OCI-LY1 (cell line): ENCODE measurements around the gene NFASC.

ENCODE experiments used
- EZH2 ChIP-seq: fragments of 200-600 bp; sonication (generic), shearing (Covaris generic); IDR thresholded peaks from 2 replicates; pipeline ENCODE4 v1.8.0; 2017; ENCODE audit warnings: borderline replicate concordance, mixed run types, mild to moderate bottlenecking, antibody characterized with exemption, low read length, moderate library complexity, mixed read lengths
- TF ChIP-seq, protein P1 (sequence below): fragments of 200-600 bp; sonication (generic), shearing (Covaris generic); IDR thresholded peaks from 2 replicates; pipeline ENCODE4 v1.5.1; 2017; ENCODE audit warnings: mild to moderate bottlenecking, antibody characterized with exemption, low read length, moderate library complexity, mixed read lengths

- TF ChIP-seq, protein P1, sequence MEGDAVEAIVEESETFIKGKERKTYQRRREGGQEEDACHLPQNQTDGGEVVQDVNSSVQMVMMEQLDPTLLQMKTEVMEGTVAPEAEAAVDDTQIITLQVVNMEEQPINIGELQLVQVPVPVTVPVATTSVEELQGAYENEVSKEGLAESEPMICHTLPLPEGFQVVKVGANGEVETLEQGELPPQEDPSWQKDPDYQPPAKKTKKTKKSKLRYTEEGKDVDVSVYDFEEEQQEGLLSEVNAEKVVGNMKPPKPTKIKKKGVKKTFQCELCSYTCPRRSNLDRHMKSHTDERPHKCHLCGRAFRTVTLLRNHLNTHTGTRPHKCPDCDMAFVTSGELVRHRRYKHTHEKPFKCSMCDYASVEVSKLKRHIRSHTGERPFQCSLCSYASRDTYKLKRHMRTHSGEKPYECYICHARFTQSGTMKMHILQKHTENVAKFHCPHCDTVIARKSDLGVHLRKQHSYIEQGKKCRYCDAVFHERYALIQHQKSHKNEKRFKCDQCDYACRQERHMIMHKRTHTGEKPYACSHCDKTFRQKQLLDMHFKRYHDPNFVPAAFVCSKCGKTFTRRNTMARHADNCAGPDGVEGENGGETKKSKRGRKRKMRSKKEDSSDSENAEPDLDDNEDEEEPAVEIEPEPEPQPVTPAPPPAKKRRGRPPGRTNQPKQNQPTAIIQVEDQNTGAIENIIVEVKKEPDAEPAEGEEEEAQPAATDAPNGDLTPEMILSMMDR: no peak
- no peak for TF ChIP-seq EZH2
Observed at GRCh38 chr1:205062895-205063294, 192.2 kb downstream of the NFASC start.
